Brain pericyte (primary cell): Measurements from ENCODE around the gene CDH10.

Experiments used
- DNase-seq: peaks from one replicate; pipeline ENCODE4 v3.0.0-alpha.2; 2012; ENCODE audit warnings: low read depth, low spot score

Gene CDH10

DNA sequence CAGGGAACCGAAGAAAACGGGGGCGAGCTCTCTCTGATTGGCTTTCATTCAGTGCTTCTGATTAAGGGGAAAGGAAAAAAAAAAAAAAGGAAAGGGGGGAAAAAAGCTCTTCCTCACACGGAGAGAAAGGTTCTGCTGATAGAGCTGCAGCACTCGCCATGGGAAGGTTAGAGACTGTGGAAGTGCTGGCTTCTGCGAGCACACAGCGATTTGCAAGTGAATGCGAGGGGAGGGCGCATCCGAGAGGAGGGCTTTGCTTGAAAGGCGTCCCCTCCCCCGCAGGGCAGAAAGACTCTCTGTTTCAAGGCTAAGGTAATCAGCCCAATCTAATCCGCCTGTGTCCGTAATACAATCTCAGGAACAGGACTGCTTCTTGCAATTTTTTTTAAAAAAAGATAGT is at the start of gene CDH10:
TSS of gene CDH10 (minus strand) at position 218 of the 400 bp plus-strand sequence. CDS start 51,488 bp downstream, outside the sequence.
- DNase-seq, result no peak

DNA sequence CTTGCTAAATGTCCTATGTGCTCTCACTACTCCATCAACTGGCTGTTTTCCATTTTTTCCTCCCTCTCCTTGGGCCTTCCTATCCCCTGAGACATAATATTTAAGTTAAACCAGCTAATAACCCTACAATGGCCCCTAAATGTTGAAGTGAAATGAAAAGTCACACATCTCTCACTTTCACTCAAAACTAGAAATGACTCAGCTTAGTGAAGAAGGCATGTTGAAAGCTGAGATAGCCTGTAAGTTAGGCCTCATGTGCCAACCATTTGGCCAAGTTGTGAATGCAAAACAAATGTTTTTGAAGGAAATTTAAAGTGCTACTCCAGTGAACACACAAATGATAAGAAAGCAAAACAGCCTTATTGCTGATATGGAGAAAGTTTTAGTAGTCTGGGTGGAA is 48.8 kb upstream of the CDH10 start:
- no peak for DNase-seq

DNA sequence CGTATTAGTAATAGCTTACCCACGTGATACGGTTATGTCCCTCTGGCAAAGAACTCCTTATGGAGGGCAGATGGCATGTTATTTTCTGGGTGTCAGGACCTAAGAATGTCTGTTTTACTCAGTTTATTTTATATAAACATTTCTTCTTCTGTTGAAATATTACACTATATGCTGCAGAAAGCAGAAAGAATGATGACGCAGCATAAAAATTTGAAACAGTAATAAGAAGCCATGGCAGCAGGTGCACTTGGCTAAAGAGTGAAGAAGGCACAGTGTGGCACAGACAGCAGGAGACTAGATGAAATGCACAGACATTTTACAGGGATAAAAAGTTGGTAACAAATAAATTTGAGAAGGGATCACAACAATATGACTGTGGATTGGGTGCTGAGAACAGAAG is 46.3 kb upstream of the CDH10 start:
- DNase-seq, result no peak

DNA sequence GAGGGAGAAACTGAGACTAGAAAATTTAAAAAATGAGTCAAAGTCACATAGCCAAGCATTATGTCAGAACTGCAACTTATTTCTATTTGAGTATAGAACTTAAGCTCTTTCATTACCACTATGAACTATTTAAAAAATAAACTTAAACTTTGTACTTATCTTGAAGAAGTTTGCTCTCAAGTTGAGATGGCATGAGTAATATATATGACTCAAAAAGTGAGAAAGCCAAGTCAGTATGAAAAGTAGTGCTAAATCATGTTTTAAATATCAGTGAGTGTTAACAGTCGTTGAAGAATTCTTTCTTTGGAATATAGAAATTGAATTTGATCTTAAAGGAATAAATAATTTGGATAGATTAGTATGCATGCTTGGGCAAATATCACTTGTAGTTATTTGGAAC is 36.3 kb upstream of the CDH10 start:
- no peak for DNase-seq

DNA sequence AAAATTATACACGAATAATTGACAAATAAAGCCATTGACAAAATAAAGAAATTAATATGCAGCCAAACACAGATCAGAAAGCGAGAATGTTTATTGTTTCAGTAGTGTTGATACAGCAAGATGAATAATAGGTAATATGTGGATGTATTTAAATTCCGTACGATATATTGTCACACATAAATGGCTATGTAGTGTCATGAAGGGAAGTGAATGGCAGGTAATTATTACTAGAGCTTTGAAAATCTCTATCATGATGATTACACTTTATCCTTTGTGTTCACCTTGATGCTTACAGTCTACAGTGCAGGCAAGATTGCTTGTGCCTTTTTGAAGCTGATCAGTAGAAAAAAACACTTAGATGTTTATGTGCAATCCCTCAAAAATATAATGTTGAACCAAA is 23.3 kb upstream of the CDH10 start:
- no peak for DNase-seq

DNA sequence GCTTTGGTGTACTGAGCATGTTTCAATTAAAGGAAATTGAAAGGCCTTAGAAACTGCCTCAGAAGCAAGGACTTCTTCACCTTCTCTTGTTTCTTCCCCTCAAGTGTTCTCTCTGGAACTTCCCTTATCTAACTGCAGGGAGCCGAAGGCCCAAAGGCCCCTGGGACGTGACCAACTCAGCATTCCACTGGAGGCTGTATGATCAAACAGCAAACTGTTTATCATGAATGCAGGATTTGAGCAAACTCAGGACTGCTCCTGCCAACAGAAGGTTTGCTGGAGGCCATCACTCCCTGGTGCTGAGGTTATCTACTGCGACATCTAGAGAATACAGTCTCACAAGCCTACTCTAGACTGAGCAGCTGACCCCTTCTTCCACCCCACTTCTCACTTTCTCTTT is 4.8 kb upstream of the CDH10 start:
- no peak for DNase-seq

DNA sequence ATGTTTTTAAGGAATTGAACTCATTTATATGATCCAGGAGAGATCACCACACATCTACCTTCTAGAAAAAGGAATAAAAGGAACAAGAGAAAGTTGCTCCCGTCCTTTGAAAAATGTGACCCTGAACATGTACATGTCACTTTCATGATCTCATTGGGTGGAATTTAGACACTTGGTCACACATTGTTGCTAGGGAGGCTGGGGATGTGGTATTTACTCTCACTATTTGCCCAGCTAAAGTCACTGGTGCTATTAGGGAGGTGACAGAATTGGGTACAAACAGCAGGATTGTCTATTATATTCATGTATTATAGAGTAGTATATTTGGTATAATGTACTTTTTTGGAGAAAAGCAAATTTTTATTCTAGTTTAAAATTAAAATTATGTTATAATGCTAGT is 2.1 kb upstream of the CDH10 start:
- DNase-seq, result no peak

DNA sequence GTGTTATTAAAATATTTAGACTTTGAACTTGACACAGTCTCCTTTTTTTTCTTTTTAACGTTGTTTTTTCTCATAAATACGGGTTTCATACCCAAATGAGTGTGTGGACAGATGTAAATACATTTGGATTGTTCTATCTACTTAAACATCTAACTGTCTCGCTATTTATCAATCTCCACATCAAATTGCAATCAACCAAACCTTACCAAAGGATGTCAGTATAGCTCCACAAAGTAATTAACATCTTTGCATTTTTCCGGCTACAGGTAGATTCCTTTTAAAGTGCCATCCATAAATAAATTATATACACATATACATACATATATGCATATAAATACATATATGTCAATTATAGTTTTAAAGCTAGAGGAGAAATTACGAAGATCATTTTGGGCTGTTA is 705 bp upstream of the CDH10 start:
- no peak for DNase-seq

DNA sequence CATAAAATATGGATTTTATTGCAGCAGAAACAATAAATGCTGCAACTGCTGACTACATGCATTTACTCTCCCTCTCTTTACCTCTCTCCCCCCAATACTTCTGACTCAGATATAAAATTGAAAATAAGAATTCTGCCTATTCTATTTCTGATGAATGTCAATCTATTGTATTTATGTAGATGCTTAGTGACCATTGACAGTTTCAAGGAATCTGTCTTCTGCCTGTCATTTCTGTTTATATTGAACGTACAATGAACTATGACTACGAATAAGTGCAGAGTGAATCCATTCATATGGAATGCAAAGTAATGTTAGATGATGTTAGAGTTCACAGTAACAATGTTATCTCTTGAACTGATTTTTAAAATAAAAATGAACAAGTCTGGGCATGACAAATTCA is 898 bp downstream of the CDH10 start:
- no peak for DNase-seq

DNA sequence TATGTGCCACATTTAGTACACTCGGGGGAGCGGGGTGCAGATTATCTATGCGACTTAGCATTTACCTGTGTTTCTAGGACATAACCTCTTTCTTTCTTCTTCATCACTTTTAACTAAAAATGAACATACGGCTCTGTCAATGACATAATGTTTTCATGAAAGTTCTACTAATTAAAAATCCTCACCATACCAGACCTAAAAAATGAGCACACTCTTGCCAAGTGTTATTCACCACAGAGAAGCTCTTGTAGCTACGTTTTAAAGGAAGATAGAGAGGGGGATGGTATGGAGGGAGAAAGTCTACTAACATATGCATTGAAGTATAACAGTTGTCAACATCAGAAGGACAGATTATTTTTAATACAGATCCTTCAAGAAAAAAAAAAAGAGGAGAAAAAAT is 1.6 kb downstream of the CDH10 start:
- DNase-seq, result no peak

DNA sequence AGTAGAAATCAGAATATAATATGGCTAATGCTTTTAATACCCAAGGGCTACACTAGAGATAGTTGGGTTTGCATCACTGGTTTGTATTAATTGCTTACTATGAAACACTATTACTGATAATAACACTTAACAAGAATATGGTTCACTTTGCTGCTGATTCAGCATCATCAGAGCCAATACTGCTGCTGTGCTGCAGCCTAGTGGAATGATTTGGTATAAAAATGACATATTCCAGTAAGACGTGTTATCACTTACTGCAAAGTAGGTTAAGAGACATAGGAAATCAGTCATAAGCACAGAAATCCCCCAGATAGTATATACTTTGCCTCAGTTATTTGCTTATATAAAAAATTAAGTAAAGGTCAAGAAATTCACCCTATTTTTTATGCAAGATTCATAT is 2.8 kb downstream of the CDH10 start:
- DNase-seq, result no peak

DNA sequence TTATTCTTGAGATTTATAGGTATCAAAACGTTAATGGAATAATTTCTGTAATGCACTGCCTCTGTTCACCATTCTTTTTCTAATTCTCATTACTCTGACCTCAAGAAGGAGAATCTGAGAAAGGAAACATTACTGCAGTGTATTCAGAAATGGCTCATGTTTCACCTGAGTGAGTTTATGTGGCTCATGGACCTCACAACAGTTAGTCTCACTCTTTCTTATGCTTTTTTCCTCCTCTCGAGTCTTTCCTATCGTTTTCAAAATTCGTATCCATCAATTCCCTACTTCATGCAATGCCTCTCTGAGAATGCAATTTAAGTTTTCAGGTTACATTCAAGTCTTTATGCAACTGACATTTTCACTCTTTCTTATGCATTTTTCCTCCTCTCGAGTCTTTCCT is 9.6 kb downstream of the CDH10 start:
- DNase-seq, result no peak

DNA sequence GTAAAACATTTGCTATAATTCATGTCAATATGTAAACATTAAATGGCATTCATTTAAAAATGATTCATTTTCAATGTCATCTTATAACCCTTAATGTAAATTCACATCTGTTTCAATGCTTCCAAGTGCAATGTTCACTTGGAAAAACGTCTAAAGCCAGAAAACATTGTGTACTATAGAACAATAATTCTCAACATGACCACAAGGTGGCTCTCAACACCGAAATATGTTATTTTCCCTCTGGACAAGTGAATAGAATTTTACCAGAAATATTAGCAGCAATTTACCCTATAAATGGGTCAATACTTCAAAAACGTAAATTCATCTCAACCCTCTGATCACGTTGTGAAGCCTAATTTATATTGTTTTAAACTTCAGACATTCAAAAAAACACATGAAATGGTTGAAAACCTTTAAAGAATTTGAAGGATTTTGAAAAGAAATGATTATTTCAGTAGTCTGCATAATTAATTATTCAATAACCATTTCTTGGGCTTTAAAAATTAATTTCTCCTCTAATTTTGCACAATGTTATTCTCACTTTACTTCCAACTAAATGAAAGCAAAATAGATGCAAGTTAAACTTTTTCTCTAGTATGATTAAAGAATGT is 11.0 kb downstream of the CDH10 start:
- no peak for DNase-seq

DNA sequence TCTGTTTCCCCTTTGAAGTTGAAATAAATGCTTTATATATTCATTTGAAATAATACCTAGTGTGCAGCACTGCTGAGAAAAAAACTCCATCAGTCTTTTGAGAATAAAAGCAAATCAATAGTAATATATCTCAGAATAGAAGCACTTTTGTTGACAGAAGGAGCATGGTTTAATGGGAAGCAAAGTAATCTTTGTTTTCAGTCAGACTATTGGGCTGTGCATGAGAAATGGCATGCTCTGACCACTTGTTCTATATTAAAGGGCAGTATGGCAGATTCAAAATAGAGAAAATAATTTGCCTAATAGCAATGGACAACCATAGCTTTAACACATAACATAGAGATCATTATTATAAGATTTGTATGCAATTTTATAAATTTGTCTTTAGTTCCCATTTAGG is 12.4 kb downstream of the CDH10 start:
- no peak for DNase-seq

DNA sequence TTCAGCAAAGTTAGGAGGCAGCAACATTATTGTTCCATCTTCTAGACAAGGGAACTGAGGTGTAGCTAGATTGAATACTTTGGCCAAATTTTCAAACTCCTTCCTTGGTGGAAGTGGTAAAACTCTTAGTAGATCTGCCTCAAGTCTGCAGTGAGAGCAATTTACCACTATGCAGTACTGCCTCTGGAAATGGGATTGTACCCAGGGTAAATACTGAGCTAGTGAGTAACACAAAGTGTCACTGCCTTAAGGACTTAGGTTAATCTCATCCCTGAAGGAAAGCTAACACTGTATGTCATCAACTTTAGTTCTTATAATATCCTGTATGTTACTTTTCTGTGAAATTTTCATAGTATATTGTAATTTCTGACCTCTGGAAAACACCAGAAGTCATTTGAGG is 13.9 kb downstream of the CDH10 start:
- no peak for DNase-seq

DNA sequence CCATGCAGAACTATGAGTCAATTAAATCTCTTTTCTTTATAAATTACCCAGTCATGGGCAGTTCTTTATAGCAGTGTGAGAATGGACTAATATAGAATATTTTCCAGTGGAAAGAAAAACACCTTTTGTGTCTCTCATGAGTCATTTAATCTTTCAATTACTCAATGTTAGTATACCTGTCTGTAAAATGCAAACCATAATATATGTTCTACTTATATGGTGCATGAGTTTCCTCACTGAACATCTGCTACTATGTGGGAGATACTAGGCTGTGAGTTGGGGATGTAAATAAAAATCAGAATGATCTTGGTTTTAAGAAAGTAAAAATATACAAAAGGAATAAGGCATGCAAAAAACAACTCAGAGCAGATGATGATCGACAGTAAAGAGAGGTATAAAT is 15.0 kb downstream of the CDH10 start:
- no peak for DNase-seq

DNA sequence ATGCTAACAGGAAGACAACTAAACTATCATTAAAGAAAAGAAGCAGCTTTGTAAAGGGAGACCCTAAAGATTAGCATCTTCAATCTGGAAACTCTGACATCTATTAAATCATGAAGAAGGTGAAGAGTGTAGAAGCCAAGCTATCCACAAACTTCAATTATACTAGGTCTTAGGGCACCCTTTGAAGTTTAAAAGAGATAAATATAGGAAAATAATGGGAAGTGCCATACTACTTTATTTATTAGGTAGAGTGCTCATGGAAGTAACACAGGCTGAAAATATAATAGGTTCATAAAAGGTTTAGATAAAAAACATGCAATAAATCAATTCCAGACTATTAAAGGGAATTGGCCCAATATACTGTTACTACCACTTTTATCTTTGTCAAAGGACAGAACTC is 19.9 kb downstream of the CDH10 start:
- DNase-seq, result no peak

DNA sequence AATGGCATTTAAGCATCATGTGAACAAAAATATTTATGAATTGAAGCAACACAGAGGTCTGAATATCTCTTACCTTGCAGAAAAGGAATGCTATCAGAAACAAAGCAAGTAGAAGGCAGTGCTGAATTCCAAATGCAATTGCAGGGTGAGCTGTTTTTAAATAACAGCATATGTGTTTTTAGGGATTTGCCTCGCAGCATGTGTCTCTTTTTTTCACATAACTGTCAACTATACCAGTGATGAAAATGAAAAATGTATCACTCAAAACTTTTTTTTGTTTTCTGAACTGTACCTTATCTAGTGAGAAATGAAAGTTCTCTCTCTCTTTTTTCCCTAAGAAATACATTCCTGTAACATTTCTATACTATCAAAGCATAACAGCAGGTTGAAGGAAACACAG is 21.2 kb downstream of the CDH10 start:
- no peak for DNase-seq

DNA sequence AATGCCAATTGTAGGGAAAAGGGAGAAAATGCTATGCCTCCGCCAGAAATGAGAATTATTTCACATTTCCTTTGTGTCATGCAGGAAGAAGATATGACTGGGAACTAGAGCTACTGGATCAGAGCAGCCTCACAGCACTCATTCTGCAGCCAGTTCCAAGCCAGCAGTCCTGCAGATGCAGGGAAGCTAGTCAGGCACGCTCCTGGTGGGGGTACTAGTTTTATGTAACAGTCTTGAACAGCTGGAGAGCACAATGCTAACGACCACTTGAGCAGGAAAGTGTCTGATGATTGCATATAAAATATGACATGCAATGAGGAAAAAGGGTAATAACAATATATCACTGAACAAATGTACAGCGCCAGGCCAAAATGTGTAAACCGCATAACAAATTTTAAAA is 21.7 kb downstream of the CDH10 start:
- no peak for DNase-seq

DNA sequence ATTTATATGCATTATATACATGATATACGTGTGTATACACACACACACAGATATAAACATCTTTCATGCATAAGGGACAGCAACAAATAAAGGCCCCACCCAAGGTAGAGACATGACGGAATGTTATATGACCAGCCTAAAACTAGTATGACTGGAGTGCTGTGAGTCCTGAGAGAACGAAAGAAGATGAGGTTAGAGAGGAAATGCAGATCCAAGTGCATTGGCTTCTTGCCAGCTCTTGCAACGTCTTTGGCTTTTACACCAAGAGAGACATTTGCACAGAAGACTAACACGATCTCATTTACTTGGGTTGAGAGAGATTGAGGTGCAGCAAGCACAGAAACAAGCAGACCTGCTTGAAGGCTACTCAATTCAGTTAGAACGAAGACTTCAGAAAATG is 23.0 kb downstream of the CDH10 start:
- no peak for DNase-seq

DNA sequence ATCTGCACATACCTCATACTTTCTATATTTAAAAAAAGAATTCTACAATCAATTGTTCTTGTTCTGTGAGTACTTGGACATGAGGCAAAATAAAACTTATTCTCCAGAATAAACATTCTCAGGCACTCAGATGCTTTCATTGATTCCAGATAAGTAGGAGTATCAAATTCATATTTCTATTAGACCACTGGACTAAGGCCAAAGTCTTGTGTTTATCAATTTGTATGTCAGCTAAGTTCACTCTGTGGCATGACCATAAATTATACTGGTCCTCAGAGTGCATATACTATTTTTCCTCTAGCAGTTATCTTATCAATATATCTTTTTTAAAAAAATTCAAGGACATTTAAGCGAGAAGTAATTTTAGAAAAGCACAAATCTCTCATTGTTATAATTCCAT is 28.2 kb downstream of the CDH10 start:
- no peak for DNase-seq

DNA sequence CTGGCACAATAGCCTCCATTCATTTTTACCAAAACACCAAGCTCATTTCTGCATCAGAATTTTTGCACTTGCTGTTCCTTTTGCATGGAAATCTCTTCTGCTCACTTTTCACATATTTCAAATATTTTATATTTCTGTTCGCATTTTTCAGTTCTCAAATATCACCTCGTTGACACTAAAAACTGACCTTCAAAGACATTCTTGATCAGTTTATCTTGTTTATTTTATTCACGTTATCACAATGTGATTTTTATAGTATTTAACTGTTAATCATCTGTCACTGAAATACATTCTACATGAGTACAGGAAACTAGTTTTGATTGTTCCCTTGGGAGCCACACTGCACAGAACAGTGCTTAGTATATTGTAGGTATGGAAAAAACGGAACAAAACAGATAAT is 29.6 kb downstream of the CDH10 start:
- DNase-seq, result no peak

DNA sequence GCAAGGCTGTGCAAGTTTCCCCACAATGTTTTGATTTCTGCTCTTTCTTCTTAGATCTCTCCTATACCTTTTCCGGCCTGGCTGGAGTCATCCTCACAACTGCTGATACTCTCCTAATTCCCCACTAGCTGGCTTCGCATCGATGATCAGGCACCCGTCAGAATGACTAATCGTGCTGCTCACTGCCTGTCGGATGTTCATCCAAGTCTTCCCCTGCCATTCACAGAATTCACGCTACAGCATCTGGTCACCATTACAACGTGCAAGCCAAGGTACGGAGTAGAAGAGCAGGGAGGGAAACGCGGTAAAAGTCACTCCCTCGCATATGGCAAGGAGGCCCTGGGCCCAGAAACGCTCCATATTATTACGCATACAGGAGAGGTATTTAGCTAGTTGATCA is 35.1 kb downstream of the CDH10 start:
- no peak for DNase-seq

DNA sequence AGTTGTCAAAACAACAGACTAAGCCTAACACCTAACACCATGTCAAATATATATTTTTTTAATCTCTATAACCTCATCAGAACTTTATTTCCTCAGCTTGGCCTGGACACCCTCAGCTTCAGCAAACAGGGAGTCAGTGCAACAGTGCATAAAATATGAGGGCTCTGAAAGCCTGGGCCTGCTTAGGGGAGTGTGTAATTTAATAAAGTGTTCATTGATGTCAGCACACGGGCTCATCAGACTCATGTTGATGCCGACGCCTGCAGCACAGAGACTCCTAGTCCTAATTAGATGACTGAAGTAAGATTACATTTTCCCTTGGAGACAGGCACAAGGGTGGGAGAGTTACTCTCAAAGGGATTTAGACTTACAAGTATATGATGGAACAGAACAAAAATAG is 37.8 kb downstream of the CDH10 start:
- DNase-seq, result no peak

DNA sequence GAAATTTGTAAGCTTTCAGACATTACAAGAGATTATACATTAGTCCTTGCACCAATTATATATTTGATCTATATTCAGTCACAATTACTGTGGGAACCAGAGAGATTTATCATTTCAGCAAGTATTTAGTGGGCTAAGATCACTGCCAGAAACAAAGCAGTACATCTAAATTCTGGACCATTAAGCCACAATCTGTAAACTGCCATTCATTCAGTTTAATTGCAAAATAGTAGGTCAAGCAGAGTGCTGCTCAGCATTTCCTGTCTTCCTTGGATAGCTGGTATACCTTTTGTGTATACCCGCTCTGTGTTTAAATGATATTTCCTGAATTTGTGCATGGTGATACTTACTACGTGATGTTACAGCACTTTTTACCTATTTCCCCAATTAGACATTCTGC is 42.6 kb downstream of the CDH10 start:
- DNase-seq, result no peak
